ENCODE results near the gene HYAL1. TPM values are rescaled to one million over a fixed set of nuclear protein-coding genes. Genes with fewer than 3 reads are reported as not detected.
A peak's percentile ranks its signal among the peaks of the same experiment; 100 is the strongest.

The HYAL1 gene
- total and polyA plus RNA-seq, 4 donors, result 1.6 to 51.2 (median 26.2) TPM

GRCh38 chr3:50250514-50250913 lies 52.9 kb downstream of the HYAL1 start:
- no peak for DNase-seq
- 90 to 96% methylated on average over 4 of the region's 4 CpGs for WGBS, 2 donors
- H3K27ac ChIP-seq (ENCODE audit: low read depth in 1 of 2, low read length in 1 of 2), result peak overlapping the region; percentile 21 to 78
- no peak for TF ChIP-seq CTCF (IDR thresholded peaks at IDR 0.05; ENCODE audit: control extremely low read depth, extremely low read depth)
- no peak overlapping the region for H3K4me3 ChIP-seq
- H3K27me3 ChIP-seq (ENCODE audit: control insufficient read depth in 3 of 3, insufficient read depth in 3 of 3, low read length in 2 of 3), result no peaks in the 10 kb centered on the region
- H3K9ac ChIP-seq (ENCODE audit: insufficient read depth in 1 of 2, low read length in 2 of 2), result no peak overlapping the region
- ATAC-seq (ENCODE audit: insufficient read depth, low FRiP score), result no peak
- no peaks in the 10 kb centered on the region for H3K9me3 ChIP-seq (ENCODE audit: control insufficient read depth in 4 of 4, insufficient read depth in 3 of 4, low read length in 3 of 4)
- peaks cover 0 to 66% (median 11%) of the 10 kb centered on the region in 5 donors for H3K4me1 ChIP-seq (ENCODE audit: control insufficient read depth in 5 of 5, insufficient read depth in 5 of 5, low read length in 5 of 5)
- peaks cover 0 to 49% (median 18%) of the 10 kb centered on the region in 4 donors for H3K36me3 ChIP-seq (ENCODE audit: control insufficient read depth in 4 of 4, insufficient read depth in 4 of 4, low read length in 4 of 4)

Other genes starting within 250 kb of the HYAL1 start
- 100 to 1,000 TPM; 115 to 380 TPM for gene RBM5, start 214.7 kb downstream of the HYAL1 start, total RNA-seq
- gene RBM5, start 214.7 kb downstream of the HYAL1 start, polyA plus RNA-seq, result 10 to 100 TPM; 71.4 to 74.3 TPM
- gene SEMA3F, start 148.2 kb downstream of the HYAL1 start, total RNA-seq, result 10 to 100 TPM; 27.8 to 54.3 TPM
- 10 to 100 TPM; 41.6 to 53.1 TPM for gene SEMA3F, start 148.2 kb downstream of the HYAL1 start, polyA plus RNA-seq
- gene GNAT1, start 112.0 kb downstream of the HYAL1 start, total RNA-seq, result not detected
- under 1 TPM; 0.05 to 0.16 TPM for gene GNAT1, start 112.0 kb downstream of the HYAL1 start, polyA plus RNA-seq
- 1 to 10 TPM in 1 of 2 donors, under 1 TPM in 1; 0.43 to 4.3 TPM for gene SLC38A3, start 98.3 kb downstream of the HYAL1 start, total RNA-seq
- gene SLC38A3, start 98.3 kb downstream of the HYAL1 start, polyA plus RNA-seq, result under 1 TPM; 0.08 to 0.24 TPM
- gene GNAI2, start 67.4 kb downstream of the HYAL1 start, total RNA-seq, result 100 to 1,000 TPM; 224 to 332 TPM
- 100 to 1,000 TPM; 217 to 364 TPM for gene GNAI2, start 67.4 kb downstream of the HYAL1 start, polyA plus RNA-seq
- gene SEMA3B, start 34.4 kb downstream of the HYAL1 start, total RNA-seq, result 10 to 100 TPM; 47.9 to 95.7 TPM
- 10 to 100 TPM; 39.6 to 75.6 TPM for gene SEMA3B, start 34.4 kb downstream of the HYAL1 start, polyA plus RNA-seq
- gene LSMEM2, start 24.5 kb downstream of the HYAL1 start, total RNA-seq, result under 1 TPM in 1 of 2 donors, not detected in 1; 0.12 TPM
- under 1 TPM; 0.10 to 0.49 TPM for gene LSMEM2, start 24.5 kb downstream of the HYAL1 start, polyA plus RNA-seq
- gene IFRD2, start 11.1 kb downstream of the HYAL1 start, total RNA-seq, result 10 to 100 TPM; 14.7 to 98.8 TPM
- gene IFRD2, start 11.1 kb downstream of the HYAL1 start, polyA plus RNA-seq, result 100 to 1,000 TPM in 1 of 2 donors, 10 to 100 TPM in 1; 91.4 to 107 TPM
- 1 to 10 TPM; 1.4 to 4.0 TPM for gene HYAL3, start 4.2 kb downstream of the HYAL1 start, total RNA-seq
- 1 to 10 TPM; 2.5 to 4.9 TPM for gene HYAL3, start 4.2 kb downstream of the HYAL1 start, polyA plus RNA-seq
- gene NAA80, start 4.2 kb downstream of the HYAL1 start, total RNA-seq, result 10 to 100 TPM in 1 of 2 donors, 1 to 10 TPM in 1; 4.8 to 16.6 TPM
- 10 to 100 TPM in 1 of 2 donors, 1 to 10 TPM in 1; 9.5 to 14.7 TPM for gene NAA80, start 4.2 kb downstream of the HYAL1 start, polyA plus RNA-seq
- gene HYAL2, start 19.2 kb upstream of the HYAL1 start, total RNA-seq, result 100 to 1,000 TPM in 1 of 2 donors, 10 to 100 TPM in 1; 94.3 to 218 TPM
- gene HYAL2, start 19.2 kb upstream of the HYAL1 start, polyA plus RNA-seq, result 100 to 1,000 TPM; 193 to 208 TPM
- 10 to 100 TPM; 11.1 to 33.4 TPM for gene TUSC2, start 24.6 kb upstream of the HYAL1 start, total RNA-seq
- gene TUSC2, start 24.6 kb upstream of the HYAL1 start, polyA plus RNA-seq, result 10 to 100 TPM; 27.6 to 54.5 TPM
- 10 to 100 TPM; 36.3 to 46.0 TPM for gene RASSF1, start 37.3 kb upstream of the HYAL1 start, total RNA-seq
- 10 to 100 TPM; 38.0 to 59.0 TPM for gene RASSF1, start 37.3 kb upstream of the HYAL1 start, polyA plus RNA-seq
- 100 to 1,000 TPM in 1 of 2 donors, 10 to 100 TPM in 1; 70.8 to 117 TPM for gene ZMYND10, start 42.2 kb upstream of the HYAL1 start, total RNA-seq
- 10 to 100 TPM; 31.4 to 54.1 TPM for gene ZMYND10, start 42.2 kb upstream of the HYAL1 start, polyA plus RNA-seq
- 10 to 100 TPM; 12.7 to 17.0 TPM for gene NPRL2, start 47.2 kb upstream of the HYAL1 start, total RNA-seq
- 10 to 100 TPM; 17.4 to 21.9 TPM for gene NPRL2, start 47.2 kb upstream of the HYAL1 start, polyA plus RNA-seq
- gene CYB561D2, start 47.3 kb upstream of the HYAL1 start, total RNA-seq, result 10 to 100 TPM; 18.2 to 33.9 TPM
- gene CYB561D2, start 47.3 kb upstream of the HYAL1 start, polyA plus RNA-seq, result 10 to 100 TPM; 21.4 to 50.8 TPM
- 10 to 100 TPM; 29.0 to 38.8 TPM for gene TMEM115, start 55.9 kb upstream of the HYAL1 start, total RNA-seq
- 10 to 100 TPM; 32.9 to 44.8 TPM for gene TMEM115, start 55.9 kb upstream of the HYAL1 start, polyA plus RNA-seq
- gene CACNA2D2, start 200.1 kb upstream of the HYAL1 start, total RNA-seq, result 100 to 1,000 TPM in 1 of 2 donors, 10 to 100 TPM in 1; 35.8 to 111 TPM
- gene CACNA2D2, start 200.1 kb upstream of the HYAL1 start, polyA plus RNA-seq, result 100 to 1,000 TPM in 1 of 2 donors, 10 to 100 TPM in 1; 28.2 to 102 TPM